ENCODE measurements around the gene NOC3L.
A peak's percentile ranks its signal among the peaks of the same experiment; 100 is the strongest.

DNA sequence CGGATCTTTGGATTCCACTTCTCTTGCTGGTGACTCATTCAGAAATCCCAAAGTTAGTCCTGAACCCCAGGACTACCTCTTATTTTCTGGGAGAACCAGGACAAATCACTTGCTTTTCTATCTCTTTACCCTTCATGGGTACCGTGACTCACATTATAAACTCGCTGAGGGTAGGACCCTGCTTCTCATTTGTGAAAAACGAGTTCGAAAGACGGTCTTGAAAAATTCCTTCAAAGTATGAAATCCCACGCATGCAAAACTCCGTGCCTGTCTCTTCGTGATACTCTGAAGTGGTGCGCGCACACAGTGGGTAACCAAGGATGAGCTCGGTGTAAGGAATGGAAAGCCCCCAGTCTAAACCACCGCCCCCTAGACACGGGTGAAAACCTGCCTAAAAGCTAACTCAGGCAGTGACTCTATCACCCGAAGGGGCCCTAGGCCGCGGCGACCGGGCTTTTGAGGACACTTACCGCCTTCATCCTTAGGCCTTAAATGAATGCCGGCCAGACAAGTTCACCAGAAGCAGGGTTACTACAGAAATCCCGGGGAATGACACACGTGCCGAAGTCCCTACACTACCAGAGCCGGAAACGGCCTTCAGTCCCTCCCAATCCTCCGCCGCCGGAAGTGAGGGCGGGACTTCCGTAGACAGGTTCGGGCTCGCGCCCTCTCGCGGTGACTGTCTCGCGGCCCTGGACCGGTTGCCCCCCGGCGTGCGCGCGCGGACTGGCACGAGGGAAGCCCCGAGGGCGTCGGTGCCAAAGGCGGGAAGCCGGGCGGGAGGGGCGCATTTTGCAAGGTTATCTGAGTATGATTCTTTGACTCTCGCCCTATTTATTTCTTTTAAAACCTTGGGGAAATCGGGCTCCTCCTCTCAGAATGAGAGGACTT, at the start of gene NOC3L:
- TF ChIP-seq, protein P1, sequence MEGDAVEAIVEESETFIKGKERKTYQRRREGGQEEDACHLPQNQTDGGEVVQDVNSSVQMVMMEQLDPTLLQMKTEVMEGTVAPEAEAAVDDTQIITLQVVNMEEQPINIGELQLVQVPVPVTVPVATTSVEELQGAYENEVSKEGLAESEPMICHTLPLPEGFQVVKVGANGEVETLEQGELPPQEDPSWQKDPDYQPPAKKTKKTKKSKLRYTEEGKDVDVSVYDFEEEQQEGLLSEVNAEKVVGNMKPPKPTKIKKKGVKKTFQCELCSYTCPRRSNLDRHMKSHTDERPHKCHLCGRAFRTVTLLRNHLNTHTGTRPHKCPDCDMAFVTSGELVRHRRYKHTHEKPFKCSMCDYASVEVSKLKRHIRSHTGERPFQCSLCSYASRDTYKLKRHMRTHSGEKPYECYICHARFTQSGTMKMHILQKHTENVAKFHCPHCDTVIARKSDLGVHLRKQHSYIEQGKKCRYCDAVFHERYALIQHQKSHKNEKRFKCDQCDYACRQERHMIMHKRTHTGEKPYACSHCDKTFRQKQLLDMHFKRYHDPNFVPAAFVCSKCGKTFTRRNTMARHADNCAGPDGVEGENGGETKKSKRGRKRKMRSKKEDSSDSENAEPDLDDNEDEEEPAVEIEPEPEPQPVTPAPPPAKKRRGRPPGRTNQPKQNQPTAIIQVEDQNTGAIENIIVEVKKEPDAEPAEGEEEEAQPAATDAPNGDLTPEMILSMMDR (IDR thresholded peaks at IDR 0.05; ENCODE audit: low read depth, low read length, missing input control): peak; percentile 65
- TF ChIP-seq GABPA (IDR thresholded peaks at IDR 0.05 in 1 of 2, conservative IDR thresholded peaks at IDR 0.05 in 1 of 2) (peak; percentile 94 to 99), EGR1 (IDR thresholded peaks at IDR 0.05; ENCODE audit: low read depth in 2 of 2) (no peak), JUND (IDR thresholded peaks at IDR 0.05) (no peak), RXRA (IDR thresholded peaks at IDR 0.05) (peak; percentile 35 to 55), RAD21 (IDR thresholded peaks at IDR 0.05) (peak; percentile 64 to 67)

All from liver (tissue), 3 donors.